HUES48 (cell line): Measurements from ENCODE around the gene ANKRD11.

Source experiments
- H3K27ac ChIP-seq: one replicate; pipeline ENCODE4 v1.7.0; 2013; ENCODE audit warnings: low read depth, low read length, inconsistent platforms
- H3K27me3 ChIP-seq: 2 replicates; pipeline ENCODE4 v1.6.1; 2013; ENCODE audit warnings: mild to moderate bottlenecking, low read length; ENCODE audit not compliant: control insufficient read depth, insufficient read depth
- H3K36me3 ChIP-seq: 2 replicates; pipeline ENCODE4 v1.6.1; 2013; ENCODE audit warnings: low read length; ENCODE audit not compliant: control insufficient read depth, insufficient read depth
- H3K4me1 ChIP-seq: 2 replicates; pipeline ENCODE4 v1.6.1; 2013; ENCODE audit warnings: mild to moderate bottlenecking, low read length; ENCODE audit not compliant: control insufficient read depth, insufficient read depth
- H3K4me3 ChIP-seq: 2 replicates; pipeline ENCODE4 v1.5.1; 2013; ENCODE audit warnings: mild to moderate bottlenecking, low read depth, low read length
- H3K9ac ChIP-seq: 2 replicates; pipeline ENCODE4 v1.6.1; 2013; ENCODE audit warnings: mild to moderate bottlenecking, low read depth, low read length, moderate library complexity
- H3K9me3 ChIP-seq: 2 replicates; pipeline ENCODE4 v1.6.1; 2013; ENCODE audit warnings: low read length; ENCODE audit not compliant: control insufficient read depth, insufficient read depth

Gene ANKRD11

DNA sequence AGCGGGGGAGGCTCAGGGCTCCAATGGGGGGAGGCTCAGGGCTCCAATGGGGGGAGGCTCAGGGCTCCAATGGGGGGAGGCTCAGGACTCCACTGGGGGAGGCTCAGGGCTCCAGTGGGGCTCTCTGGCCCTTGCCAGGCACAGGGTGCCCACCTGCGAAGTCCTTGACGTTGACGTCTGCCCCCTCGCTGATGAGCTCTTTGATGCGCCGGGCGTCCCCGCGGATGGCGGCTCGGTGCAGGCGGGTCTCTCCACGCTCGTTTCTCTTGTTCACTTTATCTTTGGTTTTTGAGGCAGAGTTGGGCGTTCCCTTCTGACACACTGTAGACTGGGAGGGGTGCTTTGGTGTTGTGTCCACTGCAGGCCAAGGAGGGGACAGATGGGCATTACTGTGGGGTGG lies 199.9 kb downstream of the ANKRD11 start:
- Histone ChIP-seq H3K27me3 (no peaks in the 10 kb centered on the region), H3K4me3 (no peak overlapping the region; the same call in 1 of the 2 replicates), H3K36me3 (peaks cover 39% of the 10 kb centered on the region), H3K9ac (peak overlapping the region; percentile 50), H3K4me1 (peaks cover 54% of the 10 kb centered on the region), H3K27ac (peak overlapping the region; percentile 87), H3K9me3 (no peaks in the 10 kb centered on the region)

DNA sequence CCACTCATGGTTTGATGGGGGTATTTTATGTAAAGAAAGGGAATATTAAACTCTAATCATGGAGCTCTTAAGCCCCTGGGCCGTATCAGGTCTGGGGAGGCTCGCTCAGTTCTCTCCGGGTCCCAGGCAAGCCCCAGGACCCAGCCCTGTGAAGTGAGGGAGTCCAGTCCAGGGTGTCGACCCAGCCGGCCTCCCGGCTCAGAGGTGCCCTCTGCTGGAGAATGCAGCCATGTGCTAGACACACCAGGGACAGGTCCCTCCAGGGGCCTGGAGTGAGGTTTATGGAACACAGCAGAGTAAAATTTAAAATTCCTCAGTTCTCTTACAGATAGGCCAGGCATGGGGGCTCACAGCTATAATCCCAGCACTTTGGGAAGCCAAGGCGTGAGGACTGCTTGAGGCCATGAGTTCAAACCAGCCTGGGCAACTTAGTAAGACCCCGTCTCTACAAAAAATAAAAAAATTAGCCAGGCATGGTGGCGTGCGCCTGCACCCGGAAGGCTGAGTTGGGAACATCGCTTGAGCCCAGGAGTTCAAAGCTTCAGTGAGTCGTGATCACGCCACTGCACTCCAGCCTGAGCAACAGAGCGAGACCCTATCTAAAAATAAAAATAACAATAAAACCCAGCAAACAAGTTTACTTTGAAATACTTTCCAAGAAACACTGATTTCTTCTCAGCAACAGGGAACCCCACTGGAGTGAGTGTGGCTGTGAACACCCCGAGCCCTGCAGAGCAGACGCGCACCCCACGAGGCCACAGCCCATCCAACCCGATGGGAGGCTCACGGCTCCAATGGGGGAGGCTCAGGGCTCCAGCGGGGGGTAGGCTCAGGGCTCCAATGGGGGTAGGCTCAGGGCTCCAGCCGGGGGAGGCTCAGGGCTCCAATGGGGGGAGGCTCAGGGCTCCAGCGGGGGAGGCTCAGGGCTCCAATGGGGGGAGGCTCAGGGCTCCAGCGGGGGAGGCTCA lies 200.6 kb downstream of the ANKRD11 start:
- Histone ChIP-seq H3K36me3 (peaks cover 46% of the 10 kb centered on the region), H3K4me3 (no peak overlapping the region), H3K4me1 (peaks cover 46% of the 10 kb centered on the region), H3K9me3 (no peaks in the 10 kb centered on the region), H3K27ac (peak overlapping the region; percentile 66), H3K27me3 (no peaks in the 10 kb centered on the region), H3K9ac (no peak overlapping the region)

DNA sequence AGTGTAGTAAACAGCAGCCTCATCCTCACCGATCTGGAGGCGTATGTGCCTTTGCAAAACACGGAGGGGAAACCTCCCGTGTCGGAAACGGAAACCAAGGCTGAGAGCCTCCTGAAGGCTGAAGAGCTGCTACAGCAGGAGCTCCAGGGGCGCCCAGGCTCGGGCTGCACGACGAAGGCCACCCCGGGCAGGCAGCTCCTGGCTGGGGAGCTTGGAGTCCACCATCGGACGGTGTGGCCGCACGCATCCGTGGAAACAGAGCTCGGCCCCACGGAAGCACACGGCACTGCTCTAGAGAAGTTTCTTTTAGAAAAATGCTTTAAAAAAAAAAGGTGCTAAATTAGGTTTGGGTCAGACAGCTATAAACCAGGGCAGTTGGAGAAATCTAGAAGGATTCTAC lies 201.4 kb downstream of the ANKRD11 start:
- no peak overlapping the region for H3K27ac ChIP-seq
- peaks cover 39% of the 10 kb centered on the region for H3K4me1 ChIP-seq
- no peaks in the 10 kb centered on the region for H3K27me3 ChIP-seq
- no peak overlapping the region for H3K4me3 ChIP-seq
- H3K36me3 ChIP-seq = peaks cover 54% of the 10 kb centered on the region
- no peaks in the 10 kb centered on the region for H3K9me3 ChIP-seq
- no peak overlapping the region for H3K9ac ChIP-seq

DNA sequence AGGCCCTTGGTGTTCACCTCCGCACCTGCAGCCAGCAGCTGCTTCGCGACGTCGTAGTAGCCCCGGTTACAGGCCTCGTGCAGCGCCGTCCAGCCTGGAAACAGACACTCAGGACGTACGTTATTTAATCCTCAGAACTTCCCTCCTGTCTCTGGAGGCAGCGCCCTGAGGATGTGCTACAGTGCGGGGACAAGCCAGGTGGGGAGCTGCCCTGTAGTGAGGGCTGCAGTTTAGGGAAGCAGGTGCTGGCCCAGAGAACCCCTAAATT lies 201.8 kb downstream of the ANKRD11 start:
- Histone ChIP-seq H3K27me3 (no peaks in the 10 kb centered on the region), H3K36me3 (peaks cover 58% of the 10 kb centered on the region), H3K9ac (no peak overlapping the region), H3K27ac (no peak overlapping the region), H3K4me3 (no peak overlapping the region), H3K9me3 (no peaks in the 10 kb centered on the region), H3K4me1 (peaks cover 35% of the 10 kb centered on the region)

DNA sequence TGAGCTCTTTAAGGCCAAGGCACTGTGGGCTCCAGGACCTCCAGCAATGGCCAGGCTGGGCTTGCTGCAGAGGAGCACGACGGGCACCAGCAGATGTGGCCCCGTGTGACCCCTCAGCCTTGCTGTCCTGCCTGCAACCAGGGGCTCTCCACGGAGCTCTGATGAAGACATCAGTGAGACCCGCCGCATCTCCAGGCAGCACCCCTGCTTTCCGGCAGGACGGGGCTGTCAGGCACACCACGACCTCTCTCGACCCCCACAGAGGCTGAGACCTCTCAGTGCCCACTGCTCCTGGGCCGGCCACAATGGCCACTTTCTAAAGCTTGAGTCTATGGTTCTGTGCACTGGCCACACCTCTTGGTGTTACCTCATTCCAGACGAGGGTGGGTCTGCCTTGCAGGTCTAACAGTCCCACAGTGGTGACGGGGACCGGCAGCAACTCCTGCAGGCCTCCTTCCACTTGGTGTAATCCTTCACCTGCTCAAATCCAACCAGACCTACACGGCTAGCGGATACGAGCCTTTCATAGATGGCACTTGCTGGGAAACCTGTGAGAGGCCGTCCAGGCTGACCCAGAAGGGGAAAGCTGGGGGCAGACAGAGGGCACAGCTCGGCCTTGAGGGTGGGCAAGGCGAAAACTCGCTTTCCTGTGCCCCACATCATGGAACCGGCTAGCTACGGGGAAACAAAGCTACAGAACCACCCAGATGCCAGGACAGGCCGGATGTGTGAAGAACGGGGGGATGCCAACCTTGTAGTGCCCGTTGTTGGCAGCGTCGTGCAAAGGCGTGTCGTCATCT lies 202.4 kb downstream of the ANKRD11 start:
- Histone ChIP-seq H3K27ac (no peak overlapping the region), H3K4me3 (no peak overlapping the region), H3K27me3 (no peaks in the 10 kb centered on the region), H3K36me3 (peaks cover 62% of the 10 kb centered on the region), H3K4me1 (peaks cover 33% of the 10 kb centered on the region), H3K9ac (no peak overlapping the region), H3K9me3 (no peaks in the 10 kb centered on the region)

DNA sequence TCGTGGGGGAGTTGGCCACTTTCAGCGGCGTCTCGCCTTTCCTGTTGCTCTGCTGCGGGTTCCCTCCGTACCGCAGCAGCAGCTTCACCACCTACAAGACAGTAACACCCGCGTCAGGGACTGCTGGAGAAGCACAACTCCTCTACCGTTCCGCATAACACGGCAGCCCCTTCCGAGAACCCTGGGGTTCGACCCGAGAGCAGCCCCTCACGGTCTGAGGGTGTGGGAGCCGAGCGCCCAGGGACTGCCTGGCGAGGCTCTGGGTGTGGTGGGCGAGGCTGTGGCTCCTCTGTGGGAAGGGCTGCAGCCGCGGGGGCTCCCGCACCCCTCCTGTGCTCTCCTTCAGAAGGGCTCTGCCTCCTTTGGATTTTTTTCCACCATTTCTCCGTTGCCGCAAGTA lies 204.3 kb downstream of the ANKRD11 start:
- peaks cover 14% of the 10 kb centered on the region for H3K4me1 ChIP-seq
- peaks cover 81% of the 10 kb centered on the region for H3K36me3 ChIP-seq
- H3K27ac ChIP-seq = no peak overlapping the region
- H3K27me3 ChIP-seq = no peaks in the 10 kb centered on the region
- no peak overlapping the region for H3K9ac ChIP-seq
- no peak overlapping the region for H3K4me3 ChIP-seq
- no peaks in the 10 kb centered on the region for H3K9me3 ChIP-seq

DNA sequence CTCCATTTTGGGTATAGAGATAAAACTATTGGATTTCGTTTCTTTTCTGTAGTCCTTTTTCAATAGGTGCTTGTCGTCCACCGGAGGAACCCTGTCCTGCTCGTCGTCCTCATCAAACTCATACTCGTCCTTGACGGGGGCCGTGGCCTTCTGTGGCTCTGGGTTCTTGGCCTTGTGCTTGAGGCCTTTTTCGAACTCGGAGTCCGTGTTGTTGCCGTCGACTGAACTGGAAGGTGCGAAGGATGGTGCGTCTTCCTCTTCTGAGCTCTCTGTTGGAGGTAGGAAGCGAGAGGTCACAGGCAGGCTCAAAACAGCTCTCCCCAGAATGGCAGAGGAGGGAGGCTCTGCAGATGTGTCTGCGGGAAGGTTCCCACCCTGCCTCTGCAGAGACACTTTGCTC lies 205.0 kb downstream of the ANKRD11 start:
- H3K27ac ChIP-seq = no peak overlapping the region
- H3K4me3 ChIP-seq = no peak overlapping the region
- H3K4me1 ChIP-seq = peaks cover 10% of the 10 kb centered on the region
- H3K36me3 ChIP-seq = peaks cover 88% of the 10 kb centered on the region
- no peak overlapping the region for H3K9ac ChIP-seq
- H3K9me3 ChIP-seq = no peaks in the 10 kb centered on the region
- no peaks in the 10 kb centered on the region for H3K27me3 ChIP-seq

DNA sequence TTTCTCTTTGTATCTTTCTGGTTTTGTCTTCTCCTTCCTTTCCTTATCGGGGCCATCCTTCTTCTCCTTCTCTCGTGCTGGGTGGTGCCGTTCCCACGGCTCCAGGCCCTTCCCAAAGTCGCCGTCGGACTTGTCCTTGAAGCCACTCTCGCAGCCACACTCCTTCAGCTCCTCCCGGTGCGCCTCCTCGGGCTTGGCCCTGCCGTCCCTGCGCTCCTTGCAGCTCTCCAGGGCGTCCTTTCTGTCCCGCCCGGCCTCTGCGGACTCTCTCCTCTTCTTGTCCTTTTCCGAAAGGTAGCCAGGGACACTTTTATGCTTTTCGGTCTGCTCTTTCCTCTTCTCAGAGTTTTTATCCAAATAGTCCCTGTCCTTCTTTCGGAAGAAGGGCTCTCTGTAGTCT lies 206.9 kb downstream of the ANKRD11 start:
- Histone ChIP-seq H3K9ac (no peak overlapping the region), H3K9me3 (no peaks in the 10 kb centered on the region), H3K4me1 (no peaks in the 10 kb centered on the region), H3K36me3 (peaks cover 91% of the 10 kb centered on the region), H3K27me3 (no peaks in the 10 kb centered on the region), H3K4me3 (no peak overlapping the region), H3K27ac (no peak overlapping the region)

DNA sequence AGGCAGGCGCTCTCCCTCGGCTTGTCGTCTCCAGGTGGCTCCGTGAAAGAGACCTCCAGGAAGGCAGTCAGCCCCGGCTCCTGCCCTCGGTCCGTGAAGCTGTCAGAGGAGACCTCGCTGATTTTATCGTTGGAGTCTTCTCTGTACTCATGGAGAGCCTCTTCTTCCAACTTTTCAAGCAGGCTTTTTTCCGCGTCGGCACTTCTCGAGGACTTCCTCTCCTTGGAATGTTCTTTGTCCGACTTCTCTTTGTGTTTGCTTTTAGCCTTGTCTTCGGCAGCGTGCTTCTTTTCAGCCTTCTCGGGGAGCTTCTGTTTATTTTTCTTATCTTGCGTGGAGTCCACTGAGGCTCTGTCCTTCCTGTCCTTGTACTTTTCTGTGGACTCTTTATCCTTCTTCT lies 207.8 kb downstream of the ANKRD11 start:
- H3K9ac ChIP-seq = no peak overlapping the region
- no peak overlapping the region for H3K4me3 ChIP-seq
- no peak overlapping the region for H3K27ac ChIP-seq
- no peaks in the 10 kb centered on the region for H3K4me1 ChIP-seq
- no peaks in the 10 kb centered on the region for H3K9me3 ChIP-seq
- H3K36me3 ChIP-seq = peaks cover 91% of the 10 kb centered on the region
- H3K27me3 ChIP-seq = no peaks in the 10 kb centered on the region

DNA sequence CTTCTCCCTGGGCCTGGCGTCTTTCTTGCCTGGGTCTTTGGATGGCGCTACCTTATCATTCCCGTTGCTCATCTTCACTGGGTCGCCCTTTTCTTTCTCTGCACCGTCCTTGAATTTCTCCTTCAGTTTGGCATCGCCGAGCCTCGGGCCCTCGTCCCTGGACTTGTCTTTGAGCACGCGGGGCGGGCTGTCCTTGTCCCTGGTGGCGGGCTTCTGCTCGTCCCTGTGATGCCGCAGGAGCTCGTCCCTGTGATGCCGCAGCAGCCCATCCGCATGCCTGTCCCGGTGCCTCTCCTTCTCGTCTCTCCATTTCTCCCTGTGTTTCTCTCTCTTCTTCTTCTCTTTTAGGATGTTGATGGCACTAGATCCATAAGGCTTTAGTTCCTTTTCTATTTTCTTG lies 208.5 kb downstream of the ANKRD11 start:
- H3K36me3 ChIP-seq = peaks cover 90% of the 10 kb centered on the region
- no peak overlapping the region for H3K27ac ChIP-seq
- no peaks in the 10 kb centered on the region for H3K9me3 ChIP-seq
- no peaks in the 10 kb centered on the region for H3K4me1 ChIP-seq
- no peak overlapping the region for H3K9ac ChIP-seq
- no peak overlapping the region for H3K4me3 ChIP-seq
- no peaks in the 10 kb centered on the region for H3K27me3 ChIP-seq

DNA sequence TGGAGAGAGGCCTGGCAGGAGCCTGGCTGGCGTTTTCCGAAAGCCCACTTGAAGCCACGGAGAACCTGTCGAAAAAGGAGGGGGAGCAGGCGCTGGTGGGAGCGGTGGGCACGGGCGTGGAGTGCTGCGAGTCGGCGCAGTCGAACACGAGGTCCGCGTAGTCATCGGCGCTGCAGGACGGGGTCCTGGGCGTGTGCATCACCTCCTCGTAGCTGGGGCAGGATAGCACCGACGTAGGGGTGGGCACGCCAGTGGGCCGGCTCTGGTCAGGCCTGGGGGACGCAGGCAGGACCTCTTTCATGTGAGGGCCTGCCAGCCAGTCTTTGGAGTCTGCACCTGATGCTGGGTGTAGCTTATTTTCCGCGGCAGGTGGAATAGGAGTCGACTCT lies 209.2 kb downstream of the ANKRD11 start:
- Histone ChIP-seq H3K4me3 (no peak overlapping the region), H3K36me3 (peaks cover 87% of the 10 kb centered on the region), H3K9ac (no peak overlapping the region), H3K9me3 (no peaks in the 10 kb centered on the region), H3K27ac (no peak overlapping the region), H3K4me1 (no peaks in the 10 kb centered on the region), H3K27me3 (no peaks in the 10 kb centered on the region)
